Measurements from ENCODE around the gene STX7.

The STX7 gene

DNA sequence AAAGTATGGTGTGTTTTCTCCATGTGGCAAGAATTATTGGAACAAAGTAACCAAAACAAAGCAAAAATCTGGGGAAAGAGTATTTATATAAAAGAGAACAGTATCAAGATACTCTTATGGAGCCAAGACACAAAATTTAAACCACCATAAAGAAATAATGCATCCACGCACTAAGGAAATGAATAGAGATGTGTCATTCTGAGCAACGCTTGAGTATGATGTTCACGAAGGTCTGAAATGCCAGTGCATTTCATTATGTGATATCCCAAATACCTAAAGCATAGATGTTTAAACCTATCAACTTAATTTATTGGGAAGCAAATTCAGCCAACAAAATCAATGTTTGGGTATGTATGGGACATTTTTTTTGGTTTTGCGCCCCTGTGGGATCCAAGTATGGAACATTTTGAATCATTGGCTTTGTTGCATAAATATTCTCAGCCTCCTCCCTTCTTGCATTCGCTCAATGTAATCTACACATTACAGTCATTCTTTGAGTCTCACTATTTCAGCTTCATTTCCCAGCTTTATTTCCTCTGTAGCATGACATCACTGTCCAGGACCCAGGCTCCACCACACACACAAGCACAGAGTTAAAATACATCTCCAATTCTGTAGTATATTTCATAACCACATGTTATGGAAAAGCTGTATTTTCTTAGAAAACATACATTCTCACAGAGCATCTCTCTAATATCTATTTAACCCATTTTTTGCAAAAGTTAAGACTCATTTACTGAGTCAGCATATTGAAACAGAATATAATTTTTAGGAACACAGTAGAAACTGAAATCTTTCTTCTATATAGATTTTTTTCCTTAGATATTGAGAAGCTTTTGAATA lies 100.0 kb downstream of the STX7 start:
- no peak for DNase-seq (ENCODE audit: low spot score)

DNA sequence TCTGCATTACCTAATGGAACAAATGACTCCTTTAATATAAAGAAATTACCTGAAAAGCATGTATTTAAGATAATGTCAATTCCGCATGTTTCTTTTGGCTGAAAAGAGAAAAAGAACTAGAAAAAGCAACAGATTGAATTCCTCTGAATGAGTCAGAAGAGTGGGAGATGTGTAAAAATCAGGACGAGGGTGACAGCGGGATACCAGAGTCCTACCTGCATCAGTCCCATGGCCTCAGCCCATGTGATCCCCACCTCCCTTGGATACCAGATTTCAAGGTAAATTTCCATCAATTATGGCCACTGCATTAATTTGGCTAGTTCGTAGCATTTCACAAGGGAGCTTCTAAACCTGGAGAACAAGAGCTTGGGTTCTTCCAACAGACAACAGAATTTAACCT lies 101.6 kb downstream of the STX7 start:
- no peak for DNase-seq (ENCODE audit: low spot score)

DNA sequence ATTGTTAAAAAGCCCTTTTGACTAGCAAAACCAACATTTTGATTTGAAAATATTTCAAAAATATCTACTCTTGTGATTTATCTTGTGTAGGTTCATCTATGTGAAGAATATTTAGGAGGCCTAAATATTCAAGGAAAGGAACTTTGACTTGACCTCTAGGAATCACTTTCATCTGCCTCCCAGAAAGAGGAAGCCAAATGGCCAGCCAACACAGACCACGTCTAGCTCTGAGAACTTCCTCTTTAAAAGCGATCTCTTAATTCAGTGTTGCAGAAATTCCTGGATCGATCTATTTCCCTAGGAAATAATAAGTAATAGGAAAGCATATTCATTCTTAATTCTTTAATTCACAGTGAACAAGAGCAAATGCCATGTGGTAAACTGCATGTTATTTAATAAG lies 102.1 kb downstream of the STX7 start:
- no peak for DNase-seq (ENCODE audit: low spot score)

- no peak for DNase-seq (ENCODE audit: low spot score)
These were observed 107.6 kb downstream of the STX7 start for GRCh38 chr6:132405143-132405915.

DNA sequence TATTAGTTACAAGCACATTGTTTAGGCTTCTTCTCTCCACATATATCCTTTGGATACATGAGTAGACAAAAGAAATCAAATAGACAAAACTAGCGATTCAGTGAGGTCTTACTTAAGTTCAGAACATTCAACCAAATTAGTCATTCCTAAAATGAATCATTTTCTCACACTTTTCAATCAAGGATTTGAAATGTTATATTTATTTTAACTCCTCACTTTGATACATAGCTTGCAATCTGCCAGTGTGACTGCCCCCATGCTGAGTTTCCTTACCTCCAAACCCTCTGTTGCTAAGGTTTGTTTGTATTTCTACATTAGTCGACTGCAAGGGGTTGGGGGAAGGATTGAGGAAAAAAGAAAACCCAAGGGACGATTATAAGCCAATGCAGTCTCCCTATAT lies 108.2 kb downstream of the STX7 start:
- DNase-seq (ENCODE audit: low spot score) = no peak

DNA sequence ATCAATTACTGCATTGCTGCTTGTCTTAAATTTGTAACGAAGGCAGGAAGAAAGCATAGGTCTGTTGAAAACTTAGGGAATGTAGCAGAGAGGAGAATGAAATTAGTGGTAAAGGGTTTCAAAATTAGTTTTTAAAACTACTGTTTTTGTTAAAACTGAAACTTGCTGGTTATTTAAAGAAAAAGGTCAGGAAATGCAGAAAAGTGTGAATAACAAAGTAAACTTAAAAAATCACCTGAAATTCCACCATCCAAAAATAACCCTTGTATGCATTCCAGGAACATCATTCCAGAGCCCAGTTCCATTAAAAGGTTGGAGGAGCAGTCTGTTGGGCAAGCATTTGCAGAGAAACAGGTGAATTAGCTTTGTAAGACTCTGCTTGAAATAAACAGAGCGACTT lies 108.6 kb downstream of the STX7 start:
- DNase-seq (ENCODE audit: low spot score) = no peak

GRCh38 chr6:132401618-132402285 lies 111.2 kb downstream of the STX7 start:
- no peak for DNase-seq (ENCODE audit: low spot score)

DNA sequence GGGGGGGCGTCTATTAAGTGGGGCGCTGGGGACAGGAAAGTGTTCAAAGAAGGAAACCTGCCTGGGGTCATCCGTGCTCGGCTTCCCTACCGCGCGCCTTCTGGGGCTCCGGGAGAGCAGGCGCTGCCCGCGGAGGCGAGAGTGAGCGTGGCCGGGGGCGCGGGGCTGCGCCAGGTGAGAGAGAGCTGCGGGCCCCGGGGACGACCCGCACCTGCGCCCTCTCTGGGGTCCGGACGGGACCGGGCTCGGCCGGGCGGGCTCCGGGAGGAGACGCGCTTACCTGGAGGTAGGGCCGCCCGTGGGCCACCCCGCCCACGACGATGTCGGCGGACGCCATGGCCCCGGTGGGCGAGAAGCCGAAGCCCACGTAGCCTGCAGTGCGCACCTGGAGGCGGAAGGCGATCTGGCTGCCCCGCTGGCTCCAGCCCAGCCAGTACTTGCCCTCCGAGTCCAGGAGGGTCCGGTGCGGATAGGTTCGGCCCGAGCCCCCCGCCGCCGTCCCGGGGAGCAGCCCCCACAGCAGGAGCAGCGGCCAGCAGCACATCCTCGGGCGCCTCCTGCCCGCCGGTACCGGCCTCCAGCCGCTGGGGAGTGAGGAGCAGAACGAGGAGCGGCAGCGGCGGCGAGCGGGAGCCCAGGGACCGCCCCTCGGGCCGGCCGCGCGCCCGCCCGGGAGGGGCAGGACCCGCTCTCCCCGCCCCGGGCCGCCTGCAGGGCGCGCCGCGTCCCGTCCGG lies 111.9 kb downstream of the STX7 start, which contains the start of gene MOXD1:
TSS of gene MOXD1 (minus strand) at position 593 of the 735 bp plus-strand sequence. CDS start at position 544, 49 bp downstream.
- no peak for DNase-seq (ENCODE audit: low spot score)

- no peak for DNase-seq (ENCODE audit: low spot score)
These were observed 112.4 kb downstream of the STX7 start for GRCh38 chr6:132400555-132400882.

DNA sequence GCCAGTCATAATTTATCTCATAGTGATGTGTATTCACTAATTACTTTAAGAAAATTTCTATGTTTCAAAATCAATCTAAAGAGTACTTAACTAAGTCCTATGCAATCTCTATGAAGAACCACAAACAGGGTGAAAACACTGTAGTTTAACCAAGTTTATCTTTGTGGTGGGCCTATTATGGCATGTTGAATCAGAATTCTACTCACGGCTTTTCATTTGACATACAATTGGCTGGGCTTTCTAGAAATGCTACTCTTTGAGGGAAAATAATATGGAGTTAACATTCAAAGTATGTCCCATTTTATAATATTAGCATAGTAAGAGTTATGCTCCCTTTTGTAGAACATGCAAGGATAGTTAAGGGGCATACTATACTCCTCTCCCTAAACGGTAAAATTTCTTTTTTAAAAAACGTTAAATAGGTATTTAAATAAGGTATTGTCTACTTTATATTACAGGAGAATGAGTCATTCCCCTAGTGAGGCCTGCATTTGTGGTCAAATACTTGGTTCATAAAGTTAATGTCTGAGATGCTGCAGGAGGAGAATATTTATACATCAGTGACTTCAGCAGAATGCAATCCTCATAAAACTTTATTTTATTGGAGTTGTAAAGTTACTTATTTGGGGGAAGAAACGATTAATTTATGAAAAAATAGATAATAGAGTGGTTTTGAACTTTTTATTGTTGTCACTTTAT lies 113.4 kb downstream of the STX7 start:
- DNase-seq (ENCODE audit: low spot score) = no peak
